Testis (tissue), 5 donors: Measurements from ENCODE around the gene IBSP. TPM values are rescaled to one million over a fixed set of nuclear protein-coding genes. Genes with fewer than 3 reads are reported as not detected.

Source experiments
- DNase-seq: peaks from one replicate; pipeline ENCODE4 v3.0.0-alpha.2; 2019
- H3K27ac ChIP-seq, 2 donors: fragments of 200-600 bp; sonication (generic); one replicate each; pipeline ENCODE4 v1.5.1; 2019
- H3K27me3 ChIP-seq: fragments of 200-600 bp; sonication (generic); one replicate; pipeline ENCODE4 v1.5.1; 2019
- H3K36me3 ChIP-seq: fragments of 200-600 bp; sonication (generic); one replicate; pipeline ENCODE4 v1.5.1; 2017; ENCODE audit warnings: low read depth; ENCODE audit errors: missing control alignments
- H3K4me1 ChIP-seq: fragments of 200-600 bp; sonication (generic); one replicate; pipeline ENCODE4 v1.5.1; 2019
- H3K4me3 ChIP-seq, 2 donors: fragments of 200-600 bp; sonication (generic); one replicate each; pipeline ENCODE4 v1.5.1; 2017 to 2019
- H3K9me3 ChIP-seq: fragments of 200-600 bp; sonication (generic); one replicate; pipeline ENCODE4 v1.5.1; 2017
- POLR2A ChIP-seq: fragments of 450-650 bp; IDR thresholded peaks from one replicate; pipeline ENCODE4 v1.6.1; 2017; ENCODE audit warnings: antibody characterized with exemption, mild to moderate bottlenecking, moderate library complexity
- WGBS, 2 donors: methylation state at CpG; one replicate each; pipeline ENCODE4 v1.1.5; 2018; 5-methylcytosine and 5-hydroxymethylcytosine counted together
- intact Hi-C: fragments of 100-400 bp; cut with DNase I; formaldehyde crosslinking; loops from one replicate; pipeline ENCODE4 v1.15.1; 2023; ENCODE audit warnings: low total_unique reads
- long read RNA-seq, 2 donors: transcript quantifications; one replicate each; lab custom pipeline, GENCODE V29; 2026
- polyA plus RNA-seq: library from polyadenylated mRNA; stranded (reverse); fragments of 350-450 nt; fragmentation: Illumina TruSeq; extraction: RNeasy Lipid Tissue Mini Kit (QIAGEN cat#74804); gene quantifications from one replicate; pipeline ENCODE4 v1.2.3, GENCODE V29; 2014; ENCODE audit warnings: low read depth, low replicate concordance; ENCODE audit not compliant: insufficient read depth
- total RNA-seq, 2 donors: library from RNA; depleted of rRNA; stranded (reverse); fragments of >200 nt; gene quantifications; one replicate each; pipeline ENCODE4 v1.2.3, GENCODE V29; 2016
- TF ChIP-seq, protein P1 (sequence below), 3 experiments: fragments of 450-650 bp in 2 of 3; fragments of 200-600 bp in 1 of 3; sonication (generic) in 1 of 3; IDR thresholded peaks; one replicate each; pipeline ENCODE4 v1.5.1; 2016 to 2019; ENCODE audit warnings: antibody characterized with exemption in 3 of 3, mild to moderate bottlenecking in 2 of 3, moderate library complexity in 1 of 3

Gene IBSP
- not detected for total RNA-seq
- not detected for polyA plus RNA-seq
- long read RNA-seq, donor 1, result 0 reads
- long read RNA-seq, donor 2, result 0 reads

- WGBS, 2 donors, result 71 to 73% methylated on average over 4 of the region's 4 CpGs
- no peak for DNase-seq
- Histone ChIP-seq H3K9me3 (no peaks in the 10 kb centered on the region), H3K4me3 (no peak within 1 kb of the TSS), H3K27me3 (no peaks in the 10 kb centered on the region), H3K27ac (no peak within 1 kb of the TSS), H3K36me3 (no peaks in the 10 kb centered on the region), H3K4me1 (no peaks in the 10 kb centered on the region)
- intact Hi-C loops, result no loop called here
- TF ChIP-seq, protein P1, sequence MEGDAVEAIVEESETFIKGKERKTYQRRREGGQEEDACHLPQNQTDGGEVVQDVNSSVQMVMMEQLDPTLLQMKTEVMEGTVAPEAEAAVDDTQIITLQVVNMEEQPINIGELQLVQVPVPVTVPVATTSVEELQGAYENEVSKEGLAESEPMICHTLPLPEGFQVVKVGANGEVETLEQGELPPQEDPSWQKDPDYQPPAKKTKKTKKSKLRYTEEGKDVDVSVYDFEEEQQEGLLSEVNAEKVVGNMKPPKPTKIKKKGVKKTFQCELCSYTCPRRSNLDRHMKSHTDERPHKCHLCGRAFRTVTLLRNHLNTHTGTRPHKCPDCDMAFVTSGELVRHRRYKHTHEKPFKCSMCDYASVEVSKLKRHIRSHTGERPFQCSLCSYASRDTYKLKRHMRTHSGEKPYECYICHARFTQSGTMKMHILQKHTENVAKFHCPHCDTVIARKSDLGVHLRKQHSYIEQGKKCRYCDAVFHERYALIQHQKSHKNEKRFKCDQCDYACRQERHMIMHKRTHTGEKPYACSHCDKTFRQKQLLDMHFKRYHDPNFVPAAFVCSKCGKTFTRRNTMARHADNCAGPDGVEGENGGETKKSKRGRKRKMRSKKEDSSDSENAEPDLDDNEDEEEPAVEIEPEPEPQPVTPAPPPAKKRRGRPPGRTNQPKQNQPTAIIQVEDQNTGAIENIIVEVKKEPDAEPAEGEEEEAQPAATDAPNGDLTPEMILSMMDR (IDR thresholded peaks at IDR 0.05), result no peak
- no peak for TF ChIP-seq POLR2A
Observed at GRCh38 chr4:87799301-87800113, at the start of gene IBSP. Gene IBSP, plus strand, starts transcription at chr4:87799554. Its CDS starts 2,808 bp downstream, at chr4:87802362.

DNA sequence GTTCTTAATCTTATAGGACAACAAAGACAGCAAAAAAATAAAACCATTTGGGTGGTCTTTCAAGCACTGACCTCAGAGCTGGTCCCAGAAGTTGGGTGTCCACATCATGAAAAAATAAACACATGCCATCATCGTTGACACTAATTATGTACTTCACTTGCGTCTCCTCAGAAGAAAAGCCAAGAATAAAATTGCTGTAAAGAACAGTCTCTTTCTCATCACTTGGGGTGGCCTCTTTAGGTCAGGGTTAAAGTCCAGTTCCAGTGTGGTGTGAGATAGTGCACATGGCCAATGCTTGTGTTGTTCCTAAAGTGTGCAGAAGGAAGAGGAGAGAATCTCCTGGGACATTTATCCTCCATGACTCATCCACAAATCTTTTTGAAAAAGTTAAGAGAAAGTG is 49.5 kb upstream of the IBSP start:
- WGBS, 2 donors, result 54 to 58% methylated on average over 2 of the region's 2 CpGs
- Histone ChIP-seq H3K27me3 (no peaks in the 10 kb centered on the region), H3K4me3 (no peak overlapping the region), H3K9me3 (no peaks in the 10 kb centered on the region), H3K36me3 (no peaks in the 10 kb centered on the region), H3K4me1 (no peaks in the 10 kb centered on the region), H3K27ac (no peak overlapping the region)
- intact Hi-C loops, result no loop called here
- TF ChIP-seq POLR2A, result no peak
- TF ChIP-seq, protein P1 (IDR thresholded peaks at IDR 0.05), result no peak
- no peak for DNase-seq

DNA sequence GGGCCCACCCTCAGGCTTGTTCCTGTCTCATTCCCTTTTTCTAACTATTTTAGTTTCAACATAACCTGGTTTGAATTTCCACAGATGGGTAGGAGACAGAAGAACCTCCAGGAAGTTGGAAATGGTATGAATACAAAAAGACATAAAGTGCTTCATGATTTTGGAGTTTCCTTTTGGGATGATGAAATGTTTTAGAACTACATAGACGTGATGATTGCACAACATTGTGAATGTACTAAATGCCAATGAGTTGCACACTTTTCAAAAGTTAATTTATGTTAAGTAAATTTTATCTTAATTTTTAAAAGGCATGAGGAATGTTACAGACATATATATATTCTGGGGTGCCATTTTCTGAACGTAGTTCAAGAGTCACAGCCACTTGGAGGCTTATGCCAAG is 41.1 kb upstream of the IBSP start:
- intact Hi-C loops, result no loop called here
- H3K9me3 ChIP-seq, result no peaks in the 10 kb centered on the region
- H3K36me3 ChIP-seq, result no peaks in the 10 kb centered on the region
- no peak for DNase-seq
- no peaks in the 10 kb centered on the region for H3K27me3 ChIP-seq
- no peak overlapping the region for H3K27ac ChIP-seq
- TF ChIP-seq, protein P1 (IDR thresholded peaks at IDR 0.05), result no peak
- TF ChIP-seq POLR2A, result no peak
- H3K4me3 ChIP-seq, result no peak overlapping the region
- no peaks in the 10 kb centered on the region for H3K4me1 ChIP-seq
- 67 to 74% methylated on average over 2 of the region's 2 CpGs for WGBS, 2 donors

DNA sequence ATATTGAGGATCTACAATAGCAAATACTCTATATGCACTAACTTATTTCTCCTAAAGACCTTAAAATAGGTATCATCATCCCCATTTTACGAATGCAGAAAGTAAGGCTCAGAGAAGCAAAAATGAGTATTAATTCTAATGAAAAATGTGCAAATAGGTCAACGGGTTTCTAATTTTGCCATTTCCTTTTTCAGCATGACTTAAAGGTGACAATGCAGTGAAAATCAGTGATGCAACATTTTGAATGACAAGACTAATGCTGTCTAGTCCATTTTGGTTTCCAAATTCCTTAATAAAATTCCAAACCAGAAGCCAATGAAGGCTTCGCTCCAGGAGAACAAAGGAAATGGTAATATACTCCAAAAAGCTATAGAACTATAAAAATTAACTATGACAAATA is 37.0 kb upstream of the IBSP start:
- Histone ChIP-seq H3K27ac (no peak overlapping the region), H3K9me3 (no peaks in the 10 kb centered on the region), H3K36me3 (no peaks in the 10 kb centered on the region), H3K27me3 (no peaks in the 10 kb centered on the region), H3K4me1 (no peaks in the 10 kb centered on the region), H3K4me3 (no peak overlapping the region)
- intact Hi-C loops, result no loop called here
- TF ChIP-seq, protein P1 (IDR thresholded peaks at IDR 0.05), result no peak
- no peak for TF ChIP-seq POLR2A
- no peak for DNase-seq
- 89 to 93% methylated on average over 3 of the region's 3 CpGs for WGBS, 2 donors

- Histone ChIP-seq H3K9me3 (no peaks in the 10 kb centered on the region), H3K4me3 (no peak overlapping the region), H3K4me1 (no peaks in the 10 kb centered on the region), H3K36me3 (no peaks in the 10 kb centered on the region), H3K27ac (no peak overlapping the region), H3K27me3 (no peaks in the 10 kb centered on the region)
- 75 to 90% methylated on average over 2 of the region's 2 CpGs for WGBS, 2 donors
- no peak for TF ChIP-seq POLR2A
- TF ChIP-seq, protein P1 (IDR thresholded peaks at IDR 0.05), result no peak
- no peak for DNase-seq
- intact Hi-C loops, result no loop called here
Observed at GRCh38 chr4:87781569-87781968, 17.8 kb upstream of the IBSP start.
